ENCODE data around the gene SNAI1.

The SNAI1 gene

DNA sequence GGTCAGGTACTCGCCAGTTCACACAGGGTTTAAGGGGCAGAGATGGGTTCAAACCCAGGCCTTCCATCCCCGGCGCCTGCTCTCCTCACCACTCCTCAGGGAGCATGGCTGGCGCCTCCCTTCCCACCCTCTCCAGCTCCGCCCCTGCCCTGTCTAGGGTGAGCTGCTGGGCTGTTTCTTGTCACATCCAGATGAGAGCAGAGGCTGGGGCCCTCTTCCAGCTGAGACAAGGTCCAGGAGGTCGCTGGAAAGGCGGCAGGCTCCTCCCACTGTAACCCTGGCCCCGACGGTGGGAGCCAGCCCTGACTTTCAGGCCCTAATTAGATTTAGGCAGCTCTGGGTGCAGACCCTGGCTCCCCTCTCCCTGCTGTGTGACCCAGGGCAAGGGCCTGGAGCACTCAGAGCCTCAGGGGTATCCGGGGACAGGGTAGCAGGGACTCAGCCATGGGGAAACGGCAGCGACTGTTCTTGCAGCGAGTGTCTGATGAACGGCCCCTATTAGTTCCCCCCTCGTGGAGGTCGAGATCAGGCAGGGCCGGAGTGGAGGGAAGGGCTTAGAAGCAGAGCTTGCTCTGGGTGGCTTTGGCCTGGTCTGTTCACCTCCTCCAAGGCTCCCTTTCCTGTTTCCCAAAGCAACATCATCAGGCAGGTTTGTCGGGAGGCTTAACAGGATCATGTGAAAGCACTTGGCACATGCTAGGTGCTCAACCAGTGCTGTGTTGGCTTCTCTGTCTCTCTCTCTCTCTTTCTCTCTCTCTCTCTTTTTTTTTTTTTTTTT, 33.4 kb downstream of the SNAI1 start:
- no peak overlapping the region for H3K4me3 ChIP-seq (ENCODE audit: low read depth, low read length)
- no peak overlapping the region for H3K27ac ChIP-seq (ENCODE audit: low read depth, low read length)
- peaks cover 9% of the 10 kb centered on the region; the same call in 1 of the 2 replicates for H3K4me1 ChIP-seq (ENCODE audit: control insufficient read depth, insufficient read depth, low read length)
- no peaks in the 10 kb centered on the region for H3K36me3 ChIP-seq (ENCODE audit: control insufficient read depth, insufficient read depth, low read length)
- no peaks in the 10 kb centered on the region for H3K27me3 ChIP-seq (ENCODE audit: control insufficient read depth, insufficient read depth, low read length)
- no peaks in the 10 kb centered on the region for H3K9me3 ChIP-seq (ENCODE audit: control insufficient read depth, insufficient read depth, low read length)
- no peak overlapping the region for H3K9ac ChIP-seq (ENCODE audit: low read depth, low read length)

DNA sequence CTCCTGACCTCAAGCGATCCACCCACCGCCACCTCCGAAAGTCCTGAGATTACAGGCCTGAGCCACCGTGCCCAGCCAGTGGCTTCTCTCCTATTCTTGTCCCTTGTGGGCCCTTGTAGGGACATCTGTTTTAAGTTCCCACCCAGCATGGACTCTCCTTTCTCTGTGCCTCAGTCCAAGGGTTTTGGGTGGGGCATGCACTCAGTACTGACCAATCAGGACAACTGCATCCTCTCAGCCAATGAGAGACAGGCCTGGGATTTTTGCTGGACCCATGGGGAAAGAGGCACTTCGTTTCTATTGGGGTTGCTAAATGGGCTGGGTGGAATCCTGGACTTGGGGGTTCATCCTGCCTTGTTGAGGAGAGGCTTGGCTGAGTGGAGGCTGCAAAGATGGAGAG, 34.4 kb downstream of the SNAI1 start:
- no peak overlapping the region for H3K27ac ChIP-seq (ENCODE audit: low read depth, low read length)
- H3K27me3 ChIP-seq (ENCODE audit: control insufficient read depth, insufficient read depth, low read length): no peaks in the 10 kb centered on the region
- H3K9ac ChIP-seq (ENCODE audit: low read depth, low read length): no peak overlapping the region
- peaks cover 9% of the 10 kb centered on the region; the same call in 1 of the 2 replicates for H3K4me1 ChIP-seq (ENCODE audit: control insufficient read depth, insufficient read depth, low read length)
- H3K4me3 ChIP-seq (ENCODE audit: low read depth, low read length): no peak overlapping the region
- no peaks in the 10 kb centered on the region for H3K9me3 ChIP-seq (ENCODE audit: control insufficient read depth, insufficient read depth, low read length)
- no peaks in the 10 kb centered on the region for H3K36me3 ChIP-seq (ENCODE audit: control insufficient read depth, insufficient read depth, low read length)

DNA sequence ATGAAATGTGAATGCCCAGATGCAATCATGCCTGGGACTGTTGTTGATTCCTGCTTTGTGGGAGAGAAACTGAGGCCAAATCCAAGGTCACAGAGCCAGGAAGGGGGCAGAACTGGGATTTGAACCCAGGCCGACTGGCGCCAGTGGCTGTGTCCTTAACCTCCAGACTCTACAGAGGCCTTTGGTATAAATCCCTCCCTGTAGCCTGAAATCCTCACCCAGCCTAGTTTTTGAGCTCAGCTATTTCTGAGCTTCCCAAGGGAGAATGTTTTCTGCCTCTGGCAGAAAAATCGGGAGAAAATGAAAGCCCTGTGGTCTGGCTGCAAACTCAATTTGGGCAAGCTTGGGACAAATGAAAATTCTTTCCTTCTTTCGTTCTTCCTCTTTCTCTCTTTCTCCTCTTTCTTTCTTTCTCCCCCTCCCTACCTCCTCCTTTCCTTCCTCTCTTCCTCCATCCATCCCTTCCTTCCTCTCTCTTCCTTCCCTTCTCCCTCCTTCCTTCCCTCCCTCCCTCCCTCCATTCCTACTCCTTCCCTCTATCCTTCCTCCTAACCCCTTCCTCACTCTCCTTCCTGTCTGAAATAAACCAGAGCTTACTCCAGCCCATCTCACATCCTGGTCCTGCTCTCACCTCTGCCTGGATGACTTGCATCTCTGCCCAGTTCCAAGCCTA, 34.9 kb downstream of the SNAI1 start:
- Histone ChIP-seq H3K4me1 (ENCODE audit: control insufficient read depth, insufficient read depth, low read length) (peaks cover 9% of the 10 kb centered on the region; the same call in 1 of the 2 replicates), H3K9ac (ENCODE audit: low read depth, low read length) (no peak overlapping the region), H3K27ac (ENCODE audit: low read depth, low read length) (no peak overlapping the region), H3K27me3 (ENCODE audit: control insufficient read depth, insufficient read depth, low read length) (no peaks in the 10 kb centered on the region), H3K4me3 (ENCODE audit: low read depth, low read length) (no peak overlapping the region), H3K36me3 (ENCODE audit: control insufficient read depth, insufficient read depth, low read length) (no peaks in the 10 kb centered on the region), H3K9me3 (ENCODE audit: control insufficient read depth, insufficient read depth, low read length) (no peaks in the 10 kb centered on the region)

DNA sequence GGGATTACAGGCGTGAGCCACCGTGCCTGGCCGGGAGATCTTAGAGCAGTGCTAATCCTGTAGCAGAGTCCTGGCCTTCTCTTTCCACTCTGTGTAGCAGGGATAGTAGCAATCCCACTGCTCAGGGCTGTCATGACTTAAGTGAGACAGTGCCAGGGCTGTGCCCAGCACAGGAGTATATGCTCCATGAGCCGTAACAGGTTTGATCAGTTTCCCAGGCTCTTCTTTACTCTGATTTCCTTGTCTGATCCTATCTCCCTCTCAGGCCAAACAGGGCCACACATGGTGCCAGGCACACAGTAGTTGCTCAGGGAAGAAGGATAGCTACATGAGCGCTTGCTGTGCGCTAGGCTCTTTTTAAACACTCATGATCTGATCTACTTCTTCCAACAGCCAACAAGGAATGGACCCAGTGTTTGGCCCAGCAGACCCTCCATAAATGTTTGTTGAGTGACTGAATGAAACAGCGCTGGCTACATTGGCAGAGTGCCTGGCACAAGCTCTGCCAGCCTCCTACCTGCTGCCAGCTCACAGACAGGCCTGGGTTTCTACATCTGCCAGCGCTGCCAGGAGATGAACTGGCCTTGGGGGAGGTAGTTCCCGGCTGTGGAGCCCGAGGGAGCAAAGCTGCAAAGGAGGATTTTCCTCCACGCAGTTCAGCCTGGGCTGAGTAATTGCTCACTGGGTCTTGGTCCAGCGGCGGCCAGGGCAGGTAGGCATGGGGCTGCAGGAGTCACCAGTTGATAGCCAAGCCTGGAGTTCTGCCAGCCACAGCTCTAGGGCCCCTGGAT, 36.9 kb downstream of the SNAI1 start:
- no peak overlapping the region for H3K9ac ChIP-seq (ENCODE audit: low read depth, low read length)
- no peaks in the 10 kb centered on the region for H3K36me3 ChIP-seq (ENCODE audit: control insufficient read depth, insufficient read depth, low read length)
- no peak overlapping the region for H3K27ac ChIP-seq (ENCODE audit: low read depth, low read length)
- H3K4me3 ChIP-seq (ENCODE audit: low read depth, low read length): no peak overlapping the region
- H3K27me3 ChIP-seq (ENCODE audit: control insufficient read depth, insufficient read depth, low read length): no peaks in the 10 kb centered on the region
- H3K4me1 ChIP-seq (ENCODE audit: control insufficient read depth, insufficient read depth, low read length): peaks cover 9% of the 10 kb centered on the region; the same call in 1 of the 2 replicates
- no peaks in the 10 kb centered on the region for H3K9me3 ChIP-seq (ENCODE audit: control insufficient read depth, insufficient read depth, low read length)

DNA sequence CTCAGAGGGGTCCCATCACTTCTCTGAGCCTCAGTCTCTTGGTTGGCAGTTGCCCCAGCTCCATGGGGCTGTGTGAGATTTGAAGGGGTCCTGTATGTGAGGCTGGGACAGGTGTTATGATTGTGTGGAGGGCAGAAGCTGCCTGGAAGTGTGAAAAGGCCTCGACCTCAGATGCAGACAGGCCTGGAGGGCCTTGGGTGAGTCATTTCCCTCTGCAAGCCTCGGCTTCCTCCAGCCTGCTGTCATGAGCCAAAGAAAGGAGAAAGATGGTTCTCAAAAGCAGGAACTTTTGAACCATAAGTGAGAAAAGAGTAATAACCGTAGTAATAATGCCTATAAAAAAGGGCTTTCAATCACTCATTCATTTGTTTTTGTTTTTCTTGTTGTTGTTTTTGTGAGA, 37.5 kb downstream of the SNAI1 start:
- Histone ChIP-seq H3K9me3 (ENCODE audit: control insufficient read depth, insufficient read depth, low read length) (no peaks in the 10 kb centered on the region), H3K4me3 (ENCODE audit: low read depth, low read length) (no peak overlapping the region), H3K36me3 (ENCODE audit: control insufficient read depth, insufficient read depth, low read length) (no peaks in the 10 kb centered on the region), H3K9ac (ENCODE audit: low read depth, low read length) (no peak overlapping the region), H3K4me1 (ENCODE audit: control insufficient read depth, insufficient read depth, low read length) (peaks cover 9% of the 10 kb centered on the region; the same call in 1 of the 2 replicates), H3K27me3 (ENCODE audit: control insufficient read depth, insufficient read depth, low read length) (no peaks in the 10 kb centered on the region), H3K27ac (ENCODE audit: low read depth, low read length) (no peak overlapping the region)

DNA sequence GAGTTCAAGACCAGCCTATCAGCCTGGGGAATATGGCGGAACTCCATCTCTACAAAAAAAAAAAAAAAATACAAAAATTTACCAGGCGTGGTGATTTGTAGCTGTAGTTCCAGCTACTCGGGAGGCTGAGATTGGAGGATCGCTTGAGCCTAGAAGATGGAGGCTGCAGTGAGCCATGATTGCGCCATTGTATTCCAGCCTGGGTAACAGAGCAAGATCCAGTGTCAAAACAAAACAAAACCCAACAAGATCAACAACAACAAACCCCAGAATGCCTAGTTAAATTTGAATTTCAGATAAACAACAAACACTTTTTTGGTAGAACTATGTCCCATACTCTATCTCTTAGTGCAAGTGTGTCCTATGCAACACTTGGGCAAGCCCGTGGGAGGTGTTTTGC, 39.9 kb downstream of the SNAI1 start:
- Histone ChIP-seq H3K4me1 (ENCODE audit: control insufficient read depth, insufficient read depth, low read length) (no peaks in the 10 kb centered on the region), H3K27ac (ENCODE audit: low read depth, low read length) (no peak overlapping the region), H3K9ac (ENCODE audit: low read depth, low read length) (no peak overlapping the region), H3K4me3 (ENCODE audit: low read depth, low read length) (no peak overlapping the region), H3K27me3 (ENCODE audit: control insufficient read depth, insufficient read depth, low read length) (no peaks in the 10 kb centered on the region), H3K9me3 (ENCODE audit: control insufficient read depth, insufficient read depth, low read length) (no peaks in the 10 kb centered on the region), H3K36me3 (ENCODE audit: control insufficient read depth, insufficient read depth, low read length) (no peaks in the 10 kb centered on the region)

DNA sequence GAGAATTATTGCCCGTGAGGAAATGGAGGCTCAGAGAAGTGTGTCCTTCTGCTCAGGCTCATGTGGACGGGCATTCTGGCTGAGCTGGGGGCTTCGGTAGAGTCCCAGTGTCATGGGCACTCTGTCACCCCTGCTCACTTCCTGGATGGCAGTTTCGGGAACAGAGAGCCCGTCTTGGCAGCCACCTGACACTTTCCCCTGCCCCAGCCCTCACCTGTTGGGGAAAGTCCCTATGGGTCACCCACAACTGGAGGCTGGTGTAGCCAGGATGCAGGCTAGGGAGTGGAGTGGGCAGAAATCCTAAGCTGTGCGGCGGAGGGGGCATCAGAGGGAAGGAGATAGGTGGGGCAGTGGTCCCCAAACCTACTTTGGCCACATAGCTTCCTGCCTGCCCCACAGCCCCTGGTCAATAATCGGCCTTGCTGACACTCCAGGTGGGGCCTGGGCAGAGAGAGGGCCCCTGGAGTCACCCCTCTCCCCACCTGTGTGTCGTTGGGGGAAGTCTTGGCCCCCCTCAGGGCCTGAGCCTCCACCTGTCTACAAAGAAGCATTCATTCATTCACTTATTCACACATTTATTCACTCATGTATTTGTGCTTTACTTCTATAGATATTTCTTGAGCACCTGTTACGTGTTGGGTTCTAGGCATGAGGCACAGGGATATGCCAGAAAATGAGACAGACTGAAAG, 40.5 kb downstream of the SNAI1 start:
- Histone ChIP-seq H3K9me3 (ENCODE audit: control insufficient read depth, insufficient read depth, low read length) (no peaks in the 10 kb centered on the region), H3K27me3 (ENCODE audit: control insufficient read depth, insufficient read depth, low read length) (no peaks in the 10 kb centered on the region), H3K27ac (ENCODE audit: low read depth, low read length) (no peak overlapping the region), H3K36me3 (ENCODE audit: control insufficient read depth, insufficient read depth, low read length) (no peaks in the 10 kb centered on the region), H3K9ac (ENCODE audit: low read depth, low read length) (no peak overlapping the region), H3K4me3 (ENCODE audit: low read depth, low read length) (no peak overlapping the region), H3K4me1 (ENCODE audit: control insufficient read depth, insufficient read depth, low read length) (no peaks in the 10 kb centered on the region)

DNA sequence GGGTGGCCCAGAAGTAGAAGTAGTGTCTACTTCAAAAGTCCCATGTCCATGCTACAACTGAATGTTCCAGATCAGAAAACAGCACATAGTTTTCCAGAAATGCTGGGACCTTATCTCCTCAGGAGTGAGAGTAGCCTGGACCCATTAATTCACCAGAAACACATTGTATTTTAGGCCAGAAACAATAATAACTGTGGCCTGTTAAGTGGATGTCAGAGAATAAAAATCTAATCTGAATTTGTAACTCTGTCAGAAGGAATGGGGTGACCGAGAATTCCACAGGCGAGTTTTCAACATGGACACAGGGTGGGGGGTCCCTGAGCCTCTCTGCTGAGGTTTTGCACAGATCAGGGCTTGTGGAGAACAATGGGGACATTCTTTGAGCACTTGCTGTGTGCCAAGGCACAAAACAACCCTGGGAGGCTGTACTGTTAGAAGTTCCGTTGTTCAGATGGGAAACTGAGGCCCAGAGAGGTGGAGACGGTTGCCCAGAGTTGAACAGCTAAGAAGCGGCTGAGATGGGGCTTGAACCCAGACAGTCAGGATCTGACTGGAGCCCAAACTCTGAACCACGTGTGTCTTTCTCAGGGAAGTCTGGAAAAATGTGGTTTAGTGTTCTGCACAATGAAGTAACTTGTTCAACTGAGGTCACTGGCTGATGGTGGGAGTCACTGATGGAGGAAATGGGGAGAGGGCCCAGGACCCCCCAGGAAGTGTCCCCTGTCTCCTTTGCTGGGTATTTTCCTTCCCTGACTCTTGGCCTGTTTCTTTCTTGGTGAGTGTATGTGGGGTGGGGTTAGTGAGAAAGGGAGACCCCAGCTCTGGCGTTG, 44.2 kb downstream of the SNAI1 start:
- Histone ChIP-seq H3K4me1 (ENCODE audit: control insufficient read depth, insufficient read depth, low read length) (no peaks in the 10 kb centered on the region), H3K9me3 (ENCODE audit: control insufficient read depth, insufficient read depth, low read length) (no peaks in the 10 kb centered on the region), H3K36me3 (ENCODE audit: control insufficient read depth, insufficient read depth, low read length) (no peaks in the 10 kb centered on the region), H3K4me3 (ENCODE audit: low read depth, low read length) (no peak overlapping the region), H3K9ac (ENCODE audit: low read depth, low read length) (no peak overlapping the region), H3K27ac (ENCODE audit: low read depth, low read length) (no peak overlapping the region), H3K27me3 (ENCODE audit: control insufficient read depth, insufficient read depth, low read length) (no peaks in the 10 kb centered on the region)

DNA sequence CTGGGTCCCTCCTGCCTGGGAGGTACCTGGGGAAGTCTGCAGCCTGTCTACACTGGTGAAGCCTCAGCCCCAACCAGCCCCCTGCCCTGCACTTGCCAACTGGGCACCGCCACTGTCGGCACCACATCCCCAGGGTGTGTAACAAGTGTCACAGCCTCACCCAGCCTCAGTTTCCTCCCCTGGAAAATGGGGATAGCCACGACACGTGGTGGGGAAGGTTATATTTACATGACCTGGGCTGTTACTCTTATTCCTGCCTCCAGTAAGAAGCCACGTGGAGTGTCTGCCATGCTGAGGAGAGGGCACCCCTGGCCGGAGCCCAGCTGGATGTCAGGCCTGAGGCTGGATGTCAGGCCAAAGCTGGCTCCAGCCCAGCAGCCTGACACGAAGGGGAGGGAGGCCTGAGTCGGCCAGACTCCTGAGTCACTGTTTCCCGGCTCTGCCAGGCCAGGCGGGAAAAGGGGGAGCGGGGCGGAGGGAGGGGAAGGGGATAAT, 44.9 kb downstream of the SNAI1 start:
- Histone ChIP-seq H3K4me1 (ENCODE audit: control insufficient read depth, insufficient read depth, low read length) (no peaks in the 10 kb centered on the region), H3K4me3 (ENCODE audit: low read depth, low read length) (no peak overlapping the region), H3K9ac (ENCODE audit: low read depth, low read length) (no peak overlapping the region)

More for the DNA sequence above, 44.9 kb downstream of the SNAI1 start:
- Histone ChIP-seq H3K27me3 (ENCODE audit: control insufficient read depth, insufficient read depth, low read length) (no peaks in the 10 kb centered on the region), H3K9me3 (ENCODE audit: control insufficient read depth, insufficient read depth, low read length) (no peaks in the 10 kb centered on the region), H3K36me3 (ENCODE audit: control insufficient read depth, insufficient read depth, low read length) (no peaks in the 10 kb centered on the region), H3K27ac (ENCODE audit: low read depth, low read length) (no peak overlapping the region)

Measured in HUES48 (cell line).